SU-DHL-6 (cell line): ENCODE measurements around the gene XIRP2.

Experiments used
- H2AFZ ChIP-seq: fragments of 200-600 bp; sonication (generic); 2 replicates; pipeline ENCODE4 v1.6.1; 2014; ENCODE audit warnings: low read depth, mild to moderate bottlenecking, moderate library complexity, mixed read lengths, antibody characterized with exemption, low read length; ENCODE audit not compliant: severe bottlenecking
- H3F3A ChIP-seq: fragments of 200-600 bp; shearing (Covaris generic); 2 replicates; pipeline ENCODE4 v1.6.0; 2016; ENCODE audit warnings: antibody characterized with exemption, mild to moderate bottlenecking; ENCODE audit not compliant: insufficient read depth
- H3K27ac ChIP-seq: fragments of 200-600 bp; sonication (generic); 2 replicates; pipeline ENCODE4 v1.5.1; 2016; ENCODE audit warnings: low read depth, mild to moderate bottlenecking, low read length, moderate library complexity, mixed read lengths
- H3K27me3 ChIP-seq: fragments of 200-600 bp; sonication (generic), shearing (Covaris generic); 2 replicates; pipeline ENCODE4 v1.6.0; 2014; ENCODE audit warnings: mild to moderate bottlenecking, low read length
- H3K36me3 ChIP-seq: fragments of 200-600 bp; sonication (generic); 2 replicates; pipeline ENCODE4 v1.6.1; 2014; ENCODE audit warnings: mild to moderate bottlenecking, low read length, mixed read lengths
- H3K4me2 ChIP-seq: fragments of 300-600, 200-600 bp; shearing (Covaris generic), sonication (generic); 2 replicates; pipeline ENCODE4 v1.6.0; 2014; ENCODE audit warnings: low read length, low read depth, mild to moderate bottlenecking; ENCODE audit not compliant: poor library complexity, severe bottlenecking
- H3K4me3 ChIP-seq: fragments of 200-600 bp; sonication (generic); 2 replicates; pipeline ENCODE4 v1.5.1; 2014; ENCODE audit warnings: antibody characterized with exemption, low read length, mild to moderate bottlenecking, mixed read lengths; ENCODE audit not compliant: insufficient read depth, poor library complexity, severe bottlenecking
- H3K79me2 ChIP-seq: fragments of 200-600 bp; sonication (generic); 2 replicates; pipeline ENCODE4 v1.6.1; 2014; ENCODE audit warnings: mild to moderate bottlenecking, low read length, moderate library complexity; ENCODE audit not compliant: insufficient read depth
- H3K9ac ChIP-seq: fragments of 200-600 bp; sonication (generic); 2 replicates; pipeline ENCODE4 v1.7.0; 2014; ENCODE audit warnings: mild to moderate bottlenecking, low read length
- H3K9me2 ChIP-seq: fragments of 200-600 bp; sonication (generic); replicated peaks from 2 replicates; pipeline ENCODE4 v1.6.1; 2014; ENCODE audit warnings: low read length; ENCODE audit not compliant: insufficient read depth
- H3K9me3 ChIP-seq: fragments of 200-600 bp; sonication (generic); 2 replicates; pipeline ENCODE4 v1.6.1; 2014; ENCODE audit warnings: low read length, mixed read lengths; ENCODE audit not compliant: insufficient read depth
- H4K20me1 ChIP-seq: fragments of 200-600 bp; sonication (generic); 2 replicates; pipeline ENCODE4 v1.6.1; 2014; ENCODE audit warnings: low read depth, mild to moderate bottlenecking, antibody characterized with exemption, low read length, moderate library complexity, mixed read lengths
- EZH2phosphoT487 ChIP-seq: fragments of 200-600 bp; sonication (generic), shearing (Covaris generic); conservative IDR thresholded peaks from 2 replicates; pipeline ENCODE4 v1.6.1; 2018; ENCODE audit warnings: mild to moderate bottlenecking, antibody characterized with exemption, low read length, moderate library complexity, mixed read lengths
- TF ChIP-seq, protein P1 (sequence below): fragments of 200-600 bp; sonication (generic); IDR thresholded peaks from one replicate; pipeline ENCODE4 v1.5.1; 2017; ENCODE audit warnings: antibody characterized with exemption, mild to moderate bottlenecking, low read length, moderate library complexity; ENCODE audit not compliant: insufficient read depth, poor library complexity, severe bottlenecking

The XIRP2 gene

DNA sequence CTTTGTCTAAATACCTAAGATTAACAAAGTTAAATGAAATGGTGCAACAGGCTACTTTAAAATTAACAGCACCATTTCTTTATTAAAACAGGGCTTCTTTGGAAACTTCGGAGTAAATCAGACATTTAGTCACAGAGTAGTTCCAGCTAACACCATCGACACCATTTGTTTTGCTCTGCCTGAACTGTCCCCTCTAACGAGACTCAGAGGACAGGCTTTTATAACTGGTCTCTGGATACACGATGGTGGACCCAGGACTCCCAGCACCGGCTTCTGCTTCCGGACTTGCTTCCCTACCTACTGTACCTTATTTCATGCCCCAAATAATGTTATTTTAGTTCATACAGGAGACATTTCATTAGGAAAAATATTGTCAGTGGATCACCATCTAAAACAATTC lies 252.1 kb downstream of the XIRP2 start:
- Histone ChIP-seq H3K27me3 (no peaks in the 10 kb centered on the region), H3K9ac (no peak overlapping the region), H3F3A (no peaks in the 10 kb centered on the region), H3K4me3 (no peak overlapping the region), H4K20me1 (no peaks in the 10 kb centered on the region), H2AFZ (no peak overlapping the region), H3K9me3 (no peaks in the 10 kb centered on the region), H3K36me3 (no peaks in the 10 kb centered on the region), H3K4me2 (no peak overlapping the region), H3K27ac (no peak overlapping the region), H3K79me2 (no peaks in the 10 kb centered on the region), H3K9me2 (no peaks in the 10 kb centered on the region)
- TF ChIP-seq, protein P1, sequence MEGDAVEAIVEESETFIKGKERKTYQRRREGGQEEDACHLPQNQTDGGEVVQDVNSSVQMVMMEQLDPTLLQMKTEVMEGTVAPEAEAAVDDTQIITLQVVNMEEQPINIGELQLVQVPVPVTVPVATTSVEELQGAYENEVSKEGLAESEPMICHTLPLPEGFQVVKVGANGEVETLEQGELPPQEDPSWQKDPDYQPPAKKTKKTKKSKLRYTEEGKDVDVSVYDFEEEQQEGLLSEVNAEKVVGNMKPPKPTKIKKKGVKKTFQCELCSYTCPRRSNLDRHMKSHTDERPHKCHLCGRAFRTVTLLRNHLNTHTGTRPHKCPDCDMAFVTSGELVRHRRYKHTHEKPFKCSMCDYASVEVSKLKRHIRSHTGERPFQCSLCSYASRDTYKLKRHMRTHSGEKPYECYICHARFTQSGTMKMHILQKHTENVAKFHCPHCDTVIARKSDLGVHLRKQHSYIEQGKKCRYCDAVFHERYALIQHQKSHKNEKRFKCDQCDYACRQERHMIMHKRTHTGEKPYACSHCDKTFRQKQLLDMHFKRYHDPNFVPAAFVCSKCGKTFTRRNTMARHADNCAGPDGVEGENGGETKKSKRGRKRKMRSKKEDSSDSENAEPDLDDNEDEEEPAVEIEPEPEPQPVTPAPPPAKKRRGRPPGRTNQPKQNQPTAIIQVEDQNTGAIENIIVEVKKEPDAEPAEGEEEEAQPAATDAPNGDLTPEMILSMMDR = no peak
- TF ChIP-seq EZH2phosphoT487 = no peak

DNA sequence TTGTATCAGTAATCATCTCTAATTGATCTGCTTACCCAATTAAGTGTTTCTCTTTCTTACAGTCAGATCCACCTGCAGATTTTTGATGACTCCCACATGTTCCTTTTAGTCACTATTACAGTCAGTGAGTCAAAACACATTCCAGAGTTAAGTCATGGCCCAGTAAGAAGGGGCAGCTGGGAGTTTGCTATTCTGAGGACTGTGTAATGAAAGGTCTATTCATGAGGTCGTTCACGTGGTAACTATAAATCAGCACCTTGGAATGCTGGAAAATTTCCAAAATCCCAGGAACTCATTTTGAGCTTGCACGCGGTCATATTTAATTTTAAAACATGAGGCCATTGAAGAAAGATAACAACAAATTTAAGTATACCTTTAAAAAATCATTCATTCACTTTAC lies 252.5 kb downstream of the XIRP2 start:
- Histone ChIP-seq H3K79me2 (no peaks in the 10 kb centered on the region), H3K4me3 (no peak overlapping the region), H3K9me3 (no peaks in the 10 kb centered on the region), H3K27ac (no peak overlapping the region), H3K36me3 (no peaks in the 10 kb centered on the region), H3K4me2 (no peak overlapping the region), H2AFZ (no peak overlapping the region), H3K9ac (no peak overlapping the region), H4K20me1 (no peaks in the 10 kb centered on the region), H3K9me2 (no peaks in the 10 kb centered on the region), H3K27me3 (no peaks in the 10 kb centered on the region), H3F3A (no peaks in the 10 kb centered on the region)
- TF ChIP-seq, protein P1 = no peak
- no peak for TF ChIP-seq EZH2phosphoT487

DNA sequence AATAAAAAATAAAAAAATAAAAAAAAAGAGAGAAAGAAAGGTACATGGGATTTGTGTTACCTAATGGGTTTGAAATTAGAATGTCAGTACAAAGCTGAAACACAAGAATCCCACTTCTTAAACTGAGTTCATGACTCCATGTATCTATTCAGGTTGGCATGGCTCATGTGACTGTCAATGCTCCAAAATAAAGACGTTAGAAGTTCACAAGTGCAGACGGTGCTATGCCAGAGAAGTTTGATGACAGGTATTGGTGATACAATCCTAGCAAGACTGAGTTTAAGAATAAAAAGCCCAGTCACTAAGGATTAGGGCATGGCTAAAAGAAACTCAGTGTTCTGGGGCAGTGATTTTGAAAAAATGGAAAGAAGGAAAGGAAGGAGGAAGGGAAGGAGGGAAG lies 254.3 kb downstream of the XIRP2 start:
- H3K79me2 ChIP-seq = no peaks in the 10 kb centered on the region
- no peaks in the 10 kb centered on the region for H3K27me3 ChIP-seq
- no peaks in the 10 kb centered on the region for H3F3A ChIP-seq
- H3K4me3 ChIP-seq = no peak overlapping the region
- H3K9me2 ChIP-seq = no peaks in the 10 kb centered on the region
- no peaks in the 10 kb centered on the region for H3K36me3 ChIP-seq
- no peak overlapping the region for H2AFZ ChIP-seq
- no peak overlapping the region for H3K27ac ChIP-seq
- no peaks in the 10 kb centered on the region for H3K9me3 ChIP-seq
- H3K4me2 ChIP-seq = no peak overlapping the region
- H4K20me1 ChIP-seq = no peaks in the 10 kb centered on the region
- TF ChIP-seq, protein P1 = no peak
- TF ChIP-seq EZH2phosphoT487 = no peak
- H3K9ac ChIP-seq = no peak overlapping the region
